Measurements from ENCODE around the gene FAM13B. TPM values are rescaled to one million over a fixed set of nuclear protein-coding genes. Genes with fewer than 3 reads are reported as not detected.
A peak's percentile ranks its signal among the peaks of the same experiment; 100 is the strongest.

FAM13B gene
- total RNA-seq (2011; cell fraction: chromatin; rRNA removed; ENCODE audit: low replicate concordance) = 60.8 and 144 TPM in 2 replicates
- 25.8 and 30.5 TPM in 2 replicates for total RNA-seq (2011; cell fraction: nucleolus; rRNA removed)
- total RNA-seq (2011; cell fraction: nucleoplasm; rRNA removed) = 59.5 and 73.2 TPM in 2 replicates
- total RNA-seq (2014; rRNA removed) (7.0 and 12.4 TPM in 2 replicates), total RNA-seq (2014; rRNA removed; fragmentation: Illumina TruSeq; extraction: Trizol) (18.0 and 23.0 TPM in 2 replicates), total RNA-seq (2015; rRNA removed; fragmentation: Illumina TruSeq; extraction: Trizol) (20.8 and 21.6 TPM in 2 replicates), total RNA-seq (2021) (14.9 and 15.1 TPM in 2 replicates), polyA plus RNA-seq (2011; rRNA removed) (14.1 and 14.8 TPM in 2 replicates), polyA plus RNA-seq (2014; fragmentation: Illumina TruSeq; extraction: Trizol) (13.5 and 14.9 TPM in 2 replicates), polyA plus RNA-seq (2014; fragmentation: Nextera tagmentation; extraction: Ambion mirVana) (1 to 10 TPM; 2.3 to 6.1 TPM), polyA plus RNA-seq (2014; rRNA removed) (10.1 TPM in 2 replicates), polyA minus RNA-seq (2011; rRNA and poly(A)+ RNA removed) (24.7 and 30.3 TPM in 2 replicates), Bru-seq, nascent RNA (percentile 88 among the genes with signal in this experiment), BruChase-seq, experiment 1, labeled RNA remaining after a 2-hour chase (percentile 92 among the genes with signal in this experiment), BruChase-seq, experiment 2, labeled RNA remaining after a 6-hour chase (percentile 90 among the genes with signal in this experiment)
- polyA plus RNA-seq (2011; cell fraction: cytosol; rRNA removed) = 3.2 and 6.6 TPM in 2 replicates
- 22.0 and 28.3 TPM in 2 replicates for polyA plus RNA-seq (2011; cell fraction: nucleus; rRNA removed)
- polyA plus RNA-seq (2012) = 9.9 and 11.8 TPM in 2 replicates
- polyA minus RNA-seq (2011; cell fraction: cytosol; rRNA and poly(A)+ RNA removed) = 7.3 and 8.3 TPM in 2 replicates
- 21.7 and 34.0 TPM in 2 replicates for polyA minus RNA-seq (2011; cell fraction: nucleus; rRNA and poly(A)+ RNA removed)
- long read RNA-seq, experiment 1, full-length matches to known transcripts = 2 of 10 reads
- long read RNA-seq, experiment 1, partial matches to known transcripts = 0 of 10 reads
- long read RNA-seq, experiment 1, other reads (novel, unspliced or antisense) = 8 of 10 reads
- long read RNA-seq, experiment 2, partial matches to known transcripts = 1 of 8 reads
- long read RNA-seq, experiment 2, other reads (novel, unspliced or antisense) = 7 of 8 reads
- long read RNA-seq, experiment 3, partial matches to known transcripts = 2 of 4 reads
- long read RNA-seq, experiment 3, other reads (novel, unspliced or antisense) = 2 of 4 reads

- peak; percentile 81 to 94 (median 94) for DNase-seq (ENCODE audit: extremely low read depth in 1 of 4, low spot score in 3 of 4)
- H3K27ac ChIP-seq (ENCODE audit: extremely low read depth, low read depth, low read length) = peak within 1 kb of the TSS; percentile 95
- BruUV-seq (replicated peaks) = no TSS peak
- peaks cover 51% of the 10 kb centered on the region for H3K79me2 ChIP-seq (ENCODE audit: control insufficient read depth, insufficient read depth, low read length)
- ChIA-PET CTCF (ENCODE audit: low intra/inter-chr PET ratio) (no interaction called here), POLR2A (interaction anchor here (1.1 kb wide), 1 partner anchor 10 kb away, joined by 3 read pairs; no protein-coding TSS in a partner anchor)
- ATAC-seq = peak; percentile 88
- under 1% methylated on average over 47 of the region's 81 CpGs for WGBS (ENCODE audit: insufficient coverage, low coverage, missing lambda C conversion rate)
- no peaks in the 10 kb centered on the region for H3K9me1 ChIP-seq (ENCODE audit: control insufficient read depth, insufficient read depth, low read length)
- no peaks in the 10 kb centered on the region; the same call in 1 of the 2 replicates for H3K9me3 ChIP-seq (replicated peaks; ENCODE audit: control insufficient read depth, insufficient read depth, low read depth, low read length)
- peaks cover 8% of the 10 kb centered on the region for H4K20me1 ChIP-seq (replicated peaks; ENCODE audit: control insufficient read depth, insufficient read depth, low read length)
- H3K9ac ChIP-seq (ENCODE audit: insufficient read depth in 1 of 2, low read depth in 2 of 2, low read length in 2 of 2) = peak within 1 kb of the TSS; percentile 92 to 97
- H3K4me1 ChIP-seq (replicated peaks in 1 of 2; ENCODE audit: control insufficient read depth in 2 of 2, insufficient read depth in 2 of 2, low read length in 2 of 2) = peaks cover 19 to 20% of the 10 kb centered on the region in 2 experiments; a peak in 4 of 5 replicates
- H3K27me3 ChIP-seq (ENCODE audit: control insufficient read depth in 2 of 2, insufficient read depth in 2 of 2, low read length in 2 of 2) = no peaks in the 10 kb centered on the region
- intact Hi-C loops (cut with micrococcal nuclease) (loop anchor here (2.0 to 5.0 kb wide), 3 partner anchors 34 to 280 kb away; partner anchors contain the start of gene HNRNPA0), in situ Hi-C loops (cut with MboI) (no loop called here)
- H2AFZ ChIP-seq (ENCODE audit: low read depth, low read length) = peak within 1 kb of the TSS; percentile 92
- FAIRE-seq = no peak
- H3K36me3 ChIP-seq (ENCODE audit: control insufficient read depth, insufficient read depth, low read length) = peaks cover 12% of the 10 kb centered on the region; the same call in 2 of the 3 replicates
- peak within 1 kb of the TSS; percentile 85 for H3K4me3 ChIP-seq
- peak within 1 kb of the TSS; percentile 90 for H3K4me2 ChIP-seq (ENCODE audit: insufficient read depth, low read length)
- TF ChIP-seq RBFOX2 (IDR thresholded peaks at IDR 0.05; ENCODE audit: low read depth, low read length) (peak; percentile 95), KAT7 (CRISPR knock-in tag; IDR thresholded peaks at IDR 0.05; ENCODE audit: borderline replicate concordance) (no peak; the same call in 1 of the 2 replicates), ZNF384 (IDR thresholded peaks at IDR 0.05; ENCODE audit: low read depth, low read length) (no peak), MYBL2 (IDR thresholded peaks at IDR 0.05; ENCODE audit: low read depth) (peak; percentile 40; the same call in 1 of the 2 replicates), MYBL2 (CRISPR knock-in tag; IDR thresholded peaks at IDR 0.05; ENCODE audit: borderline replicate concordance) (no peak), TEAD1 (CRISPR knock-in tag; IDR thresholded peaks at IDR 0.05) (peak in 1 of 2 experiments; percentile 57; a peak in 1 of 4 replicates), ZKSCAN8 (CRISPR knock-in tag; IDR thresholded peaks at IDR 0.05) (no peak)
- TF ChIP-seq, protein P1, sequence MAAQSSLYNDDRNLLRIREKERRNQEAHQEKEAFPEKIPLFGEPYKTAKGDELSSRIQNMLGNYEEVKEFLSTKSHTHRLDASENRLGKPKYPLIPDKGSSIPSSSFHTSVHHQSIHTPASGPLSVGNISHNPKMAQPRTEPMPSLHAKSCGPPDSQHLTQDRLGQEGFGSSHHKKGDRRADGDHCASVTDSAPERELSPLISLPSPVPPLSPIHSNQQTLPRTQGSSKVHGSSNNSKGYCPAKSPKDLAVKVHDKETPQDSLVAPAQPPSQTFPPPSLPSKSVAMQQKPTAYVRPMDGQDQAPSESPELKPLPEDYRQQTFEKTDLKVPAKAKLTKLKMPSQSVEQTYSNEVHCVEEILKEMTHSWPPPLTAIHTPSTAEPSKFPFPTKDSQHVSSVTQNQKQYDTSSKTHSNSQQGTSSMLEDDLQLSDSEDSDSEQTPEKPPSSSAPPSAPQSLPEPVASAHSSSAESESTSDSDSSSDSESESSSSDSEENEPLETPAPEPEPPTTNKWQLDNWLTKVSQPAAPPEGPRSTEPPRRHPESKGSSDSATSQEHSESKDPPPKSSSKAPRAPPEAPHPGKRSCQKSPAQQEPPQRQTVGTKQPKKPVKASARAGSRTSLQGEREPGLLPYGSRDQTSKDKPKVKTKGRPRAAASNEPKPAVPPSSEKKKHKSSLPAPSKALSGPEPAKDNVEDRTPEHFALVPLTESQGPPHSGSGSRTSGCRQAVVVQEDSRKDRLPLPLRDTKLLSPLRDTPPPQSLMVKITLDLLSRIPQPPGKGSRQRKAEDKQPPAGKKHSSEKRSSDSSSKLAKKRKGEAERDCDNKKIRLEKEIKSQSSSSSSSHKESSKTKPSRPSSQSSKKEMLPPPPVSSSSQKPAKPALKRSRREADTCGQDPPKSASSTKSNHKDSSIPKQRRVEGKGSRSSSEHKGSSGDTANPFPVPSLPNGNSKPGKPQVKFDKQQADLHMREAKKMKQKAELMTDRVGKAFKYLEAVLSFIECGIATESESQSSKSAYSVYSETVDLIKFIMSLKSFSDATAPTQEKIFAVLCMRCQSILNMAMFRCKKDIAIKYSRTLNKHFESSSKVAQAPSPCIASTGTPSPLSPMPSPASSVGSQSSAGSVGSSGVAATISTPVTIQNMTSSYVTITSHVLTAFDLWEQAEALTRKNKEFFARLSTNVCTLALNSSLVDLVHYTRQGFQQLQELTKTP (IDR thresholded peaks at IDR 0.05; ENCODE audit: low read depth in 1 of 2, partially characterized antibody in 2 of 2) = no peak
- TF ChIP-seq, protein P2, sequence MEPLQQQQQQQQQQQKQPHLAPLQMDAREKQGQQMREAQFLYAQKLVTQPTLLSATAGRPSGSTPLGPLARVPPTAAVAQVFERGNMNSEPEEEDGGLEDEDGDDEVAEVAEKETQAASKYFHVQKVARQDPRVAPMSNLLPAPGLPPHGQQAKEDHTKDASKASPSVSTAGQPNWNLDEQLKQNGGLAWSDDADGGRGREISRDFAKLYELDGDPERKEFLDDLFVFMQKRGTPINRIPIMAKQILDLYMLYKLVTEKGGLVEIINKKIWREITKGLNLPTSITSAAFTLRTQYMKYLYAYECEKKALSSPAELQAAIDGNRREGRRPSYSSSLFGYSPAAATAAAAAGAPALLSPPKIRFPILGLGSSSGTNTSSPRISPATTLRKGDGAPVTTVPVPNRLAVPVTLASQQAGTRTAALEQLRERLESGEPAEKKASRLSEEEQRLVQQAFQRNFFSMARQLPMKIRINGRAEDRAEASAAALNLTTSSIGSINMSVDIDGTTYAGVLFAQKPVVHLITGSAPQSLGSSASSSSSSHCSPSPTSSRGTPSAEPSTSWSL (CRISPR knock-in tag; IDR thresholded peaks at IDR 0.05; ENCODE audit: borderline replicate concordance) = no peak
Observed at GRCh38 chr5:138032572-138033385, at the start of gene FAM13B. Gene FAM13B (minus strand): TSS chr5:138033079. CDS start chr5:138019111, 13,968 bp downstream.
